NCI-H2196 treated with DMSO at 0.1 percent for 48 hours (cell line): ENCODE data around the gene TMEM88.

Source experiments
- DNase-seq: peaks from one replicate; lab custom pipeline; 2025; ENCODE audit not compliant: unreplicated experiment; lab: John Stamatoyannopoulos, UW

Gene TMEM88

DNA sequence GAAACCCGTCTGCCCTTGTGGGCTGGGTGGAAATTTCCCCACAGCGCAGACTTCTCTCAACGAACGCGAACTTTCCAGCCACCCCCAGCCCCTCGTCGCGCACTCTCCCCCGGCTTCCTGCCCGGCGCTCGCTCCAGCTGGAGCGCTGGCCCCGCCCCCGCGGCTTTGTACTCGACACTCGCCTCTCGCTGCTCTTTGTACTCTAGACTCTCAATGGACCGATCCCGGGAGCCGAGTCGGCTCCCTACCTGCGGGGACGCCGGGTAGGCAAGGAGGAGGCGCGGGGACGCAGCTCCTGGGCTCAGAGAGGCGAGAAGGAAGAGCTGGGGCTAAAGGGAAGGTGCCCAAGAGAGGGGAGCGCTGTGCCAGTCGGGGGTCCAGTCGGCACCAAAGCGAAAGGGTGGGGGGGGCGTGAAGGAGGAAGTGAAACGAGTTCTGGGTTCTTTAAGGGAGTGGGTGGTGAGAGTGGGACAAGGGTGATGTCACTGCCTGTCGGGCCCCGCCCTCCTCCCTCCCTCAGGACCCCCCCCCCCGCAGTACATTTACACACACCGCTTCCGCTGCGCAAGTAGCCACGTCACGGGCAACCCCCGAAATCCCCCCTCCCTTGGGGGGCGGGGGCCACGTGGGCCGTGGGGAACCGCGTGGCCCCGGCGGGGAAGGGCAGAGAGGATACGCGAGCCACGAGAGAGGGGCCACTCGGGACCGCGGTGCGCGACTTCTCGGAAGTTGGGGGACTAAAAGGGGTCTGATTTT is 11.2 kb upstream of the TMEM88 start:
- DNase-seq = peak; percentile 37

DNA sequence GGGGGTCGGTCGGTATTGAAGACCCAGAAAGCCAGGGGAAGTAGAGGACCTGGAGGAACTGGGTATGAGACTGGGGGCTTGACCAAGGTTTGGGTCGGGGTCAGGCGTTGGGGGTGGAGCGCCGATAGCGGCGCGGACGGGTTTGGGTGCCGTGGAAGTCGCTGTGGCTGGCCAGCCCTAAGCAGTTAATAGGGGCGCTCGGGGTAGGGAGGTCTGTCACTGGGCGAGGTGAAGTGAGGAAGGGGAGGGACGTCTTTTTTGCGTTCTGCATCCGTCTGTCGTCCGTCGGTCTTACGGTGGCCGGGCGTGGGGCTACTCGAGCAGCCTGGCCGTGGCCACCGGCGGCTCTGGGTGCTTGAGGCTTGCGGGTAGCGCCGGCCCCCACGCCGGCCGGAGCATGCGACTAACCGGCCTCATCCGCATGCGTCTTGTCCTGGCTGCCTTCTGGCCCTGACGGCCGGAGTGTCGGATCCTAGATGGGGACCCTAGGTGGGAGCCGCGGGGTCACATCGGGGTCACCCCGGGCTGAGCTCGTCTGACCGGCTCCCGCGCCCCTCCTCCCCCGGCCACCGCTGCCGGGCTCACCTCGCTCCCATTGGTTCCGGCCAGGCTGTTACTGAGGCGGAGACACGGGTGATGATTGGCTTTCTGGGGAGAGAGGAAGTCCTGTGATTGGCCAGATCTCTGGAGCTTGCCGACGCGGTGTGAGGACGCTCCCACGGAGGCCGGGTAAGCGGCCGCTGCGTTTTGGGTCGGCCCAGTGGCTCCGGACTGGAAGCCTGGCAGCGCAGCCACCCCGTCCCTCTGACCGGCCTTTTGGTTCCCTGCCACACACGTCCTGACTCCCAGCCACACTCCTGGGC is 10.3 kb upstream of the TMEM88 start:
- DNase-seq = peak; percentile 70

DNA sequence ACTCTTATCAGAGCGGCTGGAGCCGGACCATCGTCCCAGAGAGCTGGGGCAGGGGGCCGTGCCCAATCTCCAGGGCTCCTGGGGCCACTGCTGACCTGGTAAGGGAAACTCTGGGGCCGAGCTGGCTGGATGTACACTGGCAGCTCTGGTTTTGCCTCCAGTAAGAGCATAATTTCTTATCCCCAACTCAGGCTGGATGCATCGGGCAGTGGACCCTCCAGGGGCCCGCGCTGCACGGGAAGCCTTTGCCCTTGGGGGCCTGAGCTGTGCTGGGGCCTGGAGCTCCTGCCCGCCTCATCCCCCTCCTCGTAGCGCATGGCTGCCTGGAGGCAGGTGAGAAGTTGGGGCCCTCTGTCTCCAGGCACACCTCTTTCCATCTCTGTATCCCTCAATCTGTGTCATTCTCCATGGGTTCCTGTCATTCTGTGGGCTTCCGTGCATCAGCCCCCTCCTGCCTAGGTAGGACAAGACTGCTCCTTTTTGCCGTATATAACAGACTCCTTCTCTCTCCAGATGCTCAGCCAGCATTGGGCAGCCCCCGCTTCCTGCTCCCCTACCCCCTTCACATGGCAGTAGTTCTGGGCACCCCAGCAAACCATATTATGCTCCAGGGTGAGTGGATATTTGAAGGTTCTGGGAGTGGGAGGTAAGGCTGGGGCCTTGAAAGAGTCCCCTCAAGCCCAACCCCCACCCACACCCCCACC is 9.4 kb upstream of the TMEM88 start:
- no peak for DNase-seq

DNA sequence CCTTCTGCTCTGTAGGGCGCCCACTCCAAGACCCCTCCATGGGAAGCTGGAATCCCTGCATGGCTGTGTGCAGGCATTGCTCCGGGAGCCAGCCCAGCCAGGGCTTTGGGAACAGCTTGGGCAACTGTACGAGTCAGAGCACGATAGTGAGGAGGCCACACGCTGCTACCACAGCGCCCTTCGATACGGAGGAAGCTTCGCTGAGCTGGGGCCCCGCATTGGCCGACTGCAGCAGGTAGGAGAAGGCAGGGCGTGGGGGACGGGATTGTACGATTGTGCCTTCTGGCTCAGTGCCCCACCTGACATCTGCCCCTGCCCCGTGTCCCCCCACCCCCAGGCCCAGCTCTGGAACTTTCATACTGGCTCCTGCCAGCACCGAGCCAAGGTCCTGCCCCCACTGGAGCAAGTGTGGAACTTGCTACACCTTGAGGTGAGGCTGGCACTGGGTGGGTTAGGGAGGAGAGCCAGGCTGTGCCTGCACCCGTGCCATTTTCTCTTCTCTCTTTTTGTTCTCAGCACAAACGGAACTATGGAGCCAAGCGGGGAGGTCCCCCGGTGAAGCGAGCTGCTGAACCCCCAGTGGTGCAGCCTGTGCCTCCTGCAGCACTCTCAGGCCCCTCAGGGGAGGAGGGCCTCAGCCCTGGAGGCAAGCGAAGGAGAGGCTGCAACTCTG is 8.7 kb upstream of the TMEM88 start:
- no peak for DNase-seq

DNA sequence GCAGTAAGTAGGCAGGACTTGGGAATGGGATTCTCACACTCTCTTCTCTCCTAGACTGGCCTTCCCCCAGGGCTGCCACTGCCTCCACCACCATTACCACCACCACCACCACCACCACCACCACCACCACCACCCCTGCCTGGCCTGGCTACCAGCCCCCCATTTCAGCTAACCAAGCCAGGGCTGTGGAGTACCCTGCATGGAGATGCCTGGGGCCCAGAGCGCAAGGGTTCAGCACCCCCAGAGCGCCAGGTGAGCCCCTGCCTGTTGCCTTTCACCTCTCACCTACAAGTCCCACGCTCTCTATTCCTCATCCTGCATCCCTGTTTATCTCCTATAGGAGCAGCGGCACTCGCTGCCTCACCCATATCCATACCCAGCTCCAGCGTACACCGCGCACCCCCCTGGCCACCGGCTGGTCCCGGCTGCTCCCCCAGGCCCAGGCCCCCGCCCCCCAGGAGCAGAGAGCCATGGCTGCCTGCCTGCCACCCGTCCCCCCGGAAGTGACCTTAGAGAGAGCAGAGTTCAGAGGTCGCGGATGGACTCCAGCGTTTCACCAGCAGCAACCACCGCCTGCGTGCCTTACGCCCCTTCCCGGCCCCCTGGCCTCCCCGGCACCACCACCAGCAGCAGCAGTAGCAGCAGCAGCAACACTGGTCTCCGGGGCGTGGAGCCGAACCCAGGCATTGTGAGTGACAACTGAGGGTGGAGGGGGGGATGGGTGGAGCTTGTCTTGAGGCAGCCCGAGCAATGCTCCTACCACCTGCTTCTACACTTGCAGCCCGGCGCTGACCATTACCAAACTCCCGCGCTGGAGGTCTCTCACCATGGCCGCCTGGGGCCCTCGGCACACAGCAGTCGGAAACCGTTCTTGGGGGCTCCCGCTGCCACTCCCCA is 7.9 kb upstream of the TMEM88 start:
- no peak for DNase-seq

DNA sequence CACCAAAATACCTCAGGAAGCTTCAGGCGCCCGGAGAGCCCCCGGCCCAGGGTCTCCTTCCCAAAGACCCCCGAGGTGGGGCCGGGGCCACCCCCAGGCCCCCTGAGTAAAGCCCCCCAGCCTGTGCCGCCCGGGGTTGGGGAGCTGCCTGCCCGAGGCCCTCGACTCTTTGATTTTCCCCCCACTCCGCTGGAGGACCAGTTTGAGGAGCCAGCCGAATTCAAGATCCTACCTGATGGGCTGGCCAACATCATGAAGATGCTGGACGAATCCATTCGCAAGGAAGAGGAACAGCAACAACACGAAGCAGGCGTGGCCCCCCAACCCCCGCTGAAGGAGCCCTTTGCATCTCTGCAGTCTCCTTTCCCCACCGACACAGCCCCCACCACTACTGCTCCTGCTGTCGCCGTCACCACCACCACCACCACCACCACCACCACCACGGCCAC is 6.7 kb upstream of the TMEM88 start:
- no peak for DNase-seq

DNA sequence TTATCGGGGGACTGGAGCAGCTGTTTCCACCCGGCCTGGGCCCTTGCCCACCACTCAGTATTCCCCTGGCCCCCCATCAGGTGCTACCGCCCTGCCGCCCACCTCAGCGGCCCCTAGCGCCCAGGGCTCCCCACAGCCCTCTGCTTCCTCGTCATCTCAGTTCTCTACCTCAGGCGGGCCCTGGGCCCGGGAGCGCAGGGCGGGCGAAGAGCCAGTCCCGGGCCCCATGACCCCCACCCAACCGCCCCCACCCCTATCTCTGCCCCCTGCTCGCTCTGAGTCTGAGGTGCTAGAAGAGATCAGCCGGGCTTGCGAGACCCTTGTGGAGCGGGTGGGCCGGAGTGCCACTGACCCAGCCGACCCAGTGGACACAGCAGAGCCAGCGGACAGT is 6.1 kb upstream of the TMEM88 start:
- no peak for DNase-seq

DNA sequence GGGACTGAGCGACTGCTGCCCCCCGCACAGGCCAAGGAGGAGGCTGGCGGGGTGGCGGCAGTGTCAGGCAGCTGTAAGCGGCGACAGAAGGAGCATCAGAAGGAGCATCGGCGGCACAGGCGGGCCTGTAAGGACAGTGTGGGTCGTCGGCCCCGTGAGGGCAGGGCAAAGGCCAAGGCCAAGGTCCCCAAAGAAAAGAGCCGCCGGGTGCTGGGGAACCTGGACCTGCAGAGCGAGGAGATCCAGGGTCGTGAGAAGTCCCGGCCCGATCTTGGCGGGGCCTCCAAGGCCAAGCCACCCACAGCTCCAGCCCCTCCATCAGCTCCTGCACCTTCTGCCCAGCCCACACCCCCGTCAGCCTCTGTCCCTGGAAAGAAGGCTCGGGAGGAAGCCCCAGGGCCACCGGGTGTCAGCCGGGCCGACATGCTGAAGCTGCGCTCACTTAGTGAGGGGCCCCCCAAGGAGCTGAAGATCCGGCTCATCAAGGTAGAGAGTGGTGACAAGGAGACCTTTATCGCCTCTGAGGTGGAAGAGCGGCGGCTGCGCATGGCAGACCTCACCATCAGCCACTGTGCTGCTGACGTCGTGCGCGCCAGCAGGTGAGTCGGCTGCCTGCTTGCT is 5.6 kb upstream of the TMEM88 start:
- DNase-seq = no peak

DNA sequence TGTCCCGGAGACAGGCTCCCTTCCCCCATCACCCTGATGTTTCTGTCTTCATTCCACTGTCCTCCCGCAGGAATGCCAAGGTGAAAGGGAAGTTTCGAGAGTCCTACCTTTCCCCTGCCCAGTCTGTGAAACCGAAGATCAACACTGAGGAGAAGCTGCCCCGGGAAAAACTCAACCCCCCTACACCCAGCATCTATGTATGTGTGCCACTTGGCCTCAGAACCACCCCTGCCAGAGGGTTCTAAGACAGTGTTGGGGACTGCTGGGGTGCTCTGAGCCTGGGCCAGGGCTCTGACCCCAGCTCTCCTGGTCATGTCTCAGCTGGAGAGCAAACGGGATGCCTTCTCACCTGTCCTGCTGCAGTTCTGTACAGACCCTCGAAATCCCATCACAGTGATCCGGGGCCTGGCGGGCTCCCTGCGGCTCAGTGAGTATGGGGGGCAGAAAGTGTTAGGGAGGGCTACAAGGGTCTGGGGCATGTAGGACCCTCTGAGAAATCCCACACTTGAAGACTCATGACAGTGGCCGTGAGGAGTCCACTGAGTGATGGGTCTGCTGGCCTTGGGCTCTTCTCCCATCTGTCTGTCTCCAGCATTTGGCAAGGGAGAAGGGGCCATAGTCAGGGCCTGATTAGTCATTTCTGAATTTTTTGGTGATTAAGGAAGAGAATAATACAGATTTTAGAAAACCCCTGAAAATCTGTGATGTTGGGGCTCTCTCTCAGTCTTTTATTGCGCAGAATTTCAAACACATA is 4.9 kb upstream of the TMEM88 start:
- no peak for DNase-seq

DNA sequence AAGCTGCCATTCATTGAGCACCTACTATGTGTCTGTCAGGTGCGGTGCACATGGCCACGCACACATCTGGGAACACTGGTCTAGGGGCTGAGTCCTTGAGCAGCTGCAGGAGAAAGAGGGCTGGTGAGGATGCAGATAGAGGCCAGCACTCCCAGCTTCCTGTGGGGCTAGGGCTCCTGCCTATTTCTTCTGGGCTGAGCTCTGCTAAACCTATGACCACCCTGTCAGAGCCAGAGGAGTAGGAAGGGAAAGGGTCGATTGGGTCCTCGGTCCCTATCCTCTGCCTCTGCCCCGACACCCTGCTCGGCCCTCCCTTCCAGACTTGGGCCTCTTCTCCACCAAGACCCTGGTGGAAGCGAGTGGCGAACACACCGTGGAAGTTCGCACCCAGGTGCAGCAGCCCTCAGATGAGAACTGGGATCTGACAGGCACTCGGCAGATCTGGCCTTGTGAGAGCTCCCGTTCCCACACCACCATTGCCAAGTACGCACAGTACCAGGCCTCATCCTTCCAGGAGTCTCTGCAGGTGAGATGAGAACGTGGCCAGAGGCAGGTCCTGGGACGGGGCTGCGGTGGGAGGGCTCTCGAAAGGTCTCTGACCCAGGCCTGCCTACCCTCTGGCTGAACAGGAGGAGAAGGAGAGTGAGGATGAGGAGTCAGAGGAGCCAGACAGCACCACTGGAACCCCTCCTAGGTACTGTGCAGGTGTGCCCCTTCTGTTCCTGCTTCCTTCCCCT is 4.0 kb upstream of the TMEM88 start:
- no peak for DNase-seq

DNA sequence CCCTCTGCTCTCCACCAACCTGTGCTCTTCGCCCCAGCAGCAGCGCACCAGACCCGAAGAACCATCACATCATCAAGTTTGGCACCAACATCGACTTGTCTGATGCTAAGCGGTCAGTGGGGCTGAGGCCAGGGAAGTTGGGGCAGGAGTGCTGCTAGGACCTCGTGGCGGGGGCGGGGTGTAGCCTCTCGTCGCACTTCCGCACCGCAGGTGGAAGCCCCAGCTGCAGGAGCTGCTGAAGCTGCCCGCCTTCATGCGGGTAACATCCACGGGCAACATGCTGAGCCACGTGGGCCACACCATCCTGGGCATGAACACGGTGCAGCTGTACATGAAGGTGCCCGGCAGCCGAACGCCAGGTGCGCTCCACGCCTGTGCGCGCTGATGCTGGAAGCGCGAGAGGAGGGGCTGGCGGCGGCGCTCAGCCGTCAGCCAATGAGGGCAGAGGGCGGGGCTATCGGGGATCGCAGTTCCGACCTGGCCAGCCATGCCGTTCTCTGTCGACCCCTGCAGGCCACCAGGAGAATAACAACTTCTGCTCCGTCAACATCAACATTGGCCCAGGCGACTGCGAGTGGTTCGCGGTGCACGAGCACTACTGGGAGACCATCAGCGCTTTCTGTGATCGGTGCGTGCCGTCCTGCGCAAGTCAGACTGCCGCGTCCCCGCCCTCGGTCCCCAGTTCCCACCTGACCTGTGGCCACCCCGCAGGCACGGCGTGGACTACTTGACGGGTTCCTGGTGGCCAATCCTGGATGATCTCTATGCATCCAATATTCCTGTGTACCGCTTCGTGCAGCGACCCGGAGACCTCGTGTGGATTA is 3.2 kb upstream of the TMEM88 start:
- DNase-seq = peak; percentile 60

DNA sequence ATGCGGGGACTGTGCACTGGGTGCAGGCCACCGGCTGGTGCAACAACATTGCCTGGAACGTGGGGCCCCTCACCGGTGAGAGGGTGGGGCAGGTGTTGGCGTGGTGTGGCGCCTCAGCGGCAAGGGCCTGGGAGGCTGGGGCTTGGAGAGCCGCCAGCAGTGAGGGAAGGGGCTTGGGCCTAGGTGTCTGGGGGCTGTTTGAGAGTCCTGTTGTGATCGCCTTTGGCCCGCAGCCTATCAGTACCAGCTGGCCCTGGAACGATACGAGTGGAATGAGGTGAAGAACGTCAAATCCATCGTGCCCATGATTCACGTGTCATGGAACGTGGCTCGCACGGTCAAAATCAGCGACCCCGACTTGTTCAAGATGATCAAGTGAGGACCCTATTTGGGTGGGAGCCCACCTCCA is 2.6 kb upstream of the TMEM88 start:
- DNase-seq = no peak

DNA sequence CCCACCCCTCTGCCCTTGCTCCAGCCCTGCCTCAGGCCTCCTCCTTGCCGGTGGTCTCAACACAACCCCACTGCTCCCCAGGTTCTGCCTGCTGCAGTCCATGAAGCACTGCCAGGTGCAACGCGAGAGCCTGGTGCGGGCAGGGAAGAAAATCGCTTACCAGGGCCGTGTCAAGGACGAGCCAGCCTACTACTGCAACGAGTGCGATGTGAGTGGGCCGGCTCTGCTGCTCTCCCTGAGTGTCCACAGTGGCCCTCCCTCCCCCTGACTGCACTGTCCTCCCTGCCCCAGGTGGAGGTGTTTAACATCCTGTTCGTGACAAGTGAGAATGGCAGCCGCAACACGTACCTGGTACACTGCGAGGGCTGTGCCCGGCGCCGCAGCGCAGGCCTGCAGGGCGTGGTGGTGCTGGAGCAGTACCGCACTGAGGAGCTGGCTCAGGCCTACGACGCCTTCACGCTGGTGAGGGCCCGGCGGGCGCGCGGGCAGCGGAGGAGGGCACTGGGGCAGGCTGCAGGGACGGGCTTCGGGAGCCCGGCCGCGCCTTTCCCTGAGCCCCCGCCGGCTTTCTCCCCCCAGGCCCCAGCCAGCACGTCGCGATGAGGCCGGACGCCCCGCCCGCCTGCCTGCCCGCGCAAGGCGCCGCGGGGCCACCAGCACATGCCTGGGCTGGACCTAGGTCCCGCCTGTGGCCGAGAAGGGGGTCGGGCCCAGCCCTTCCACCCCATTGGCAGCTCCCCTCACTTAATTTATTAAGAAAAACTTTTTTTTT is 1.8 kb upstream of the TMEM88 start:
- DNase-seq = no peak

DNA sequence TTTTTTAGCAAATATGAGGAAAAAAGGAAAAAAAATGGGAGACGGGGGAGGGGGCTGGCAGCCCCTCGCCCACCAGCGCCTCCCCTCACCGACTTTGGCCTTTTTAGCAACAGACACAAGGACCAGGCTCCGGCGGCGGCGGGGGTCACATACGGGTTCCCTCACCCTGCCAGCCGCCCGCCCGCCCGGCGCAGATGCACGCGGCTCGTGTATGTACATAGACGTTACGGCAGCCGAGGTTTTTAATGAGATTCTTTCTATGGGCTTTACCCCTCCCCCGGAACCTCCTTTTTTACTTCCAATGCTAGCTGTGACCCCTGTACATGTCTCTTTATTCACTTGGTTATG is 1.2 kb upstream of the TMEM88 start:
- no peak for DNase-seq

DNA sequence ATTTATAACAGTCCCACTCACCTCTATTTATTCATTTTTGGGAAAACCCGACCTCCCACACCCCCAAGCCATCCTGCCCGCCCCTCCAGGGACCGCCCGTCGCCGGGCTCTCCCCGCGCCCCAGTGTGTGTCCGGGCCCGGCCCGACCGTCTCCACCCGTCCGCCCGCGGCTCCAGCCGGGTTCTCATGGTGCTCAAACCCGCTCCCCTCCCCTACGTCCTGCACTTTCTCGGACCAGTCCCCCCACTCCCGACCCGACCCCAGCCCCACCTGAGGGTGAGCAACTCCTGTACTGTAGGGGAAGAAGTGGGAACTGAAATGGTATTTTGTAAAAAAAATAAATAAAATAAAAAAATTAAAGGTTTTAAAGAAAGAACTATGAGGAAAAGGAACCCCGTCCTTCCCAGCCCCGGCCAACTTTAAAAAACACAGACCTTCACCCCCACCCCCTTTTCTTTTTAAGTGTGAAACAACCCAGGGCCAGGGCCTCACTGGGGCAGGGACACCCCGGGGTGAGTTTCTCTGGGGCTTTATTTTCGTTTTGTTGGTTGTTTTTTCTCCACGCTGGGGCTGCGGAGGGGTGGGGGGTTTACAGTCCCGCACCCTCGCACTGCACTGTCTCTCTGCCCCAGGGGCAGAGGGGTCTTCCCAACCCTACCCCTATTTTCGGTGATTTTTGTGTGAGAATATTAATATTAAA is 638 bp upstream of the TMEM88 start:
- no peak for DNase-seq

DNA sequence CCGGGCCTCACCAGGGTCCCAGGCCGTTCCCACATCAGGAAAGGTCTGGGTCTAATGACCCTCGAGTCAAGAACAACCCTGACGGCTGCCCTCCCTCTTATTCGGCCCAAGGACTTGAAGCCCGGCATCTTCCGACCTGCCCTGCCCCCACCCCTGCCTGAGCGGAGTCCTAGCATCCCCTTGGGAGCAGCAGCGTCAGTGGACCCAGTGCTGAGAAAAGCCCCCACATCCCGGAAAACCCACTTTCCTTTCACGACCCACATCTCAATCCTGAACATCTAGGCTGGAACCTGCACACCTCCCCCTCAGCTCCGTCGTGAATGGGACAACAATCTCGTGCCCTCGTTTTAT is 769 bp downstream of the TMEM88 start:
- no peak for DNase-seq
